Stomach (tissue), 4 donors: ENCODE measurements around the gene DDX55.

Source experiments
- CTCF ChIP-seq, 7 experiments: fragments of 450-650 bp in 4 of 7; fragments of 200-600 bp in 3 of 7; sonication (generic) in 3 of 7; IDR thresholded peaks; one replicate each; pipeline ENCODE4 v1.5.1; 2016 to 2019; ENCODE audit warnings: antibody characterized with exemption in 7 of 7, control low read depth in 2 of 7, mild to moderate bottlenecking in 1 of 7
- EP300 ChIP-seq: sonication (generic); formaldehyde crosslinking; IDR thresholded peaks from one replicate; pipeline ENCODE4 v1.6.1; 2017; ENCODE audit warnings: antibody characterized with exemption
- POLR2A ChIP-seq, 4 donors: fragments of 450-650 bp; IDR thresholded peaks; one replicate each; pipeline ENCODE4 v1.6.1; 2016; ENCODE audit warnings: antibody characterized with exemption in 4 of 4, control low read depth in 2 of 4, mild to moderate bottlenecking in 1 of 4, moderate library complexity in 1 of 4
- POLR2AphosphoS5 ChIP-seq, 3 donors: sonication (generic); formaldehyde crosslinking; IDR thresholded peaks; one replicate each; pipeline ENCODE4 v1.6.1; 2016; ENCODE audit warnings: antibody characterized with exemption in 3 of 3

- TF ChIP-seq CTCF (IDR thresholded peaks at IDR 0.05) (no peak), EP300 (no peak), POLR2A (IDR thresholded peaks at IDR 0.05) (no peak), POLR2AphosphoS5 (IDR thresholded peaks at IDR 0.05) (no peak)
These were observed 55.3 kb downstream of the DDX55 start for GRCh38 chr12:123657211-123657610.
